Measurements from ENCODE around the gene GIMAP5.

GIMAP5 gene

GRCh38 chr7:150753826-150754603, 16.8 kb downstream of the GIMAP5 start:
- no peak for DNase-seq (ENCODE audit: extremely low read depth, low read depth)
- no peak; the same call in none of the 2 replicates for TF ChIP-seq CTCF (IDR thresholded peaks at IDR 0.05; ENCODE audit: low read depth, low read length)

GRCh38 chr7:150754951-150755350, 17.7 kb downstream of the GIMAP5 start:
- DNase-seq (ENCODE audit: extremely low read depth, low read depth) = no peak
- TF ChIP-seq CTCF (IDR thresholded peaks at IDR 0.05; ENCODE audit: low read depth, low read length) = no peak

- no peak for DNase-seq (ENCODE audit: extremely low read depth, low read depth)
- TF ChIP-seq CTCF (IDR thresholded peaks at IDR 0.05; ENCODE audit: low read depth, low read length) = no peak
These were observed 18.4 kb downstream of the GIMAP5 start for GRCh38 chr7:150755473-150756099.

GRCh38 chr7:150756166-150756565, 18.9 kb downstream of the GIMAP5 start:
- DNase-seq (ENCODE audit: extremely low read depth, low read depth) = no peak
- TF ChIP-seq CTCF (IDR thresholded peaks at IDR 0.05; ENCODE audit: low read depth, low read length) = no peak

GRCh38 chr7:150756858-150757257, 19.6 kb downstream of the GIMAP5 start:
- peak; percentile 13; the same call in 1 of the 2 replicates for TF ChIP-seq CTCF (IDR thresholded peaks at IDR 0.05; ENCODE audit: low read depth, low read length)
- no peak for DNase-seq (ENCODE audit: extremely low read depth, low read depth)

GRCh38 chr7:150759479-150759878, 22.3 kb downstream of the GIMAP5 start:
- no peak for TF ChIP-seq CTCF (IDR thresholded peaks at IDR 0.05; ENCODE audit: low read depth, low read length)

GRCh38 chr7:150766334-150766709, 29.1 kb downstream of the GIMAP5 start:
- no peak for TF ChIP-seq CTCF (IDR thresholded peaks at IDR 0.05; ENCODE audit: low read depth, low read length)
- no peak for DNase-seq (ENCODE audit: extremely low read depth, low read depth)

More at GRCh38 chr7:150759479-150759878, 22.3 kb downstream of the GIMAP5 start:
- DNase-seq (ENCODE audit: extremely low read depth, low read depth) = no peak
